NAMALWA (cell line): ENCODE results near the gene TANK.
A peak's percentile ranks its signal among the peaks of the same experiment; 100 is the strongest.
"Not testable (repeated sequence)": the region's sequence is repeated elsewhere in the genome, so short reads cannot be mapped to it uniquely, and the experiment has no call there.

Source experiments
- DNase-seq: peaks from one replicate; pipeline ENCODE4 v3.0.0-alpha.2; 2015; ENCODE audit warnings: low spot score

Gene TANK

GRCh38 chr2:161273038-161273760, 113.0 kb downstream of the TANK start:
- peak; percentile 81 for DNase-seq

GRCh38 chr2:161278564-161279229, 118.5 kb downstream of the TANK start:
- peak; percentile 45 for DNase-seq

- DNase-seq, result not testable (repeated sequence)
Observed at GRCh38 chr2:161279230-161279815, 119.1 kb downstream of the TANK start.

- peak; percentile 20 for DNase-seq
Observed at GRCh38 chr2:161280906-161281323, 120.7 kb downstream of the TANK start.

- DNase-seq, result not testable (repeated sequence)
Observed at GRCh38 chr2:161281615-161282310, 121.5 kb downstream of the TANK start.

GRCh38 chr2:161282311-161282644, 122.0 kb downstream of the TANK start:
- not testable (repeated sequence) for DNase-seq

- no peak for DNase-seq
Observed at GRCh38 chr2:161283926-161284325, 123.7 kb downstream of the TANK start.
